Stimulated activated naive CD4-positive, alpha-beta T cell treated with Interleukin-2 at 50 U/mL for 16 hours (primary cell): ENCODE data around the gene SH3BP5L.
"Not testable (repeated sequence)": the region's sequence is repeated elsewhere in the genome, so short reads cannot be mapped to it uniquely, and the experiment has no call there.

Source experiments
- DNase-seq: peaks from one replicate; lab custom pipeline; 2025; lab: John Stamatoyannopoulos, UW

Gene SH3BP5L

DNA sequence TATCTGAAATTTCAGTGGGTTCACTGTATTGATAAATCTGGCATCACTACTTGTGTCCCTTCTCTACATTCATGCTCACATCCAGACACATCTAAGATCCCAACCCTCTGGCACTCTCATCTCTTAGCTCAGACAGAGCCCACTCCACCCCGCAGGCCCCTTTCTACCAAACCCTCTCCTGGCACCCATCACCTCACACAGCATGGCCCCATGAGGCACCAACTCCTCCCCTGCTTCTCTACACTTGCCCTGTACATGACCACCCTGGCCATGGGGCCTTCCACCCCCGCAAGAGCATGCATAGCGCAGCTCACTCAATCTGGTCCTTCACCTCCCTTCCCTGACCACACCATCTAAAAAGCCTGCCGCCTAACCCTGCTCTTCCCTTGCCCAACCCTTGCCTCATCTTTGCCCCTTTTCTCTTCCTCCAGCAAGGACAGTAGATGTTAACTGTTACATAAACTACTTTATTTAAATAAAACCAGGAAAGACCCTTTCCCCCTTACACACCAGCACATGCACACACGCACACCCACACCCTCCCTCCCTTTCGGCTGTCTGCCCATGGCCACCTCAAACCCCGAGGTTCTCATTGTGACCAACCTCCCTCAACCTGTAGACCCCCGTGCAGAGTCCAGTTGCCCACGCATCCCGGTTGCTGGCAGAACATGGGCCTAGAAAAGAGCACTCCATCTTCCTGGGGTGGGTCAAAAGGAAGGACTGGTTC, 15.6 kb downstream of the SH3BP5L start:
- DNase-seq = no peak

DNA sequence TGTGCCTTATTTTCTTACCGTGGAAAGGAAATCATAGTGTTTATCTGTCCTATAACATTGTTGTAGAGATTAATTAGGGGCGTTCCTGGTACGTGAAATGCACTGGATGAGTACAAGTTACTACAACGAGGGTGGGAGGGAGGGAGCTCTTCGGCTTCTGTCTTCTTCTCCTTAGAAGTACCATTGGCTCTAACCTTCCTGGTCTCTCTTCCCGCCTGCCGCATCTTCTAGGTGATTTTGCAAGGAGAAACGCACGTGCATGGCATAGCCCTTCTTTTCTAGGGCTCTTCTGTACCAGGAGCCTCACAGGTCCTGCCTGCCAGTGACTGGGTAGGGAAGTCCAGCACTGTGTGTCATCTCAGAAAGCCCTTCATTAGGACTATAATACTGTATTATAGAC, 16.8 kb downstream of the SH3BP5L start:
- no peak for DNase-seq

DNA sequence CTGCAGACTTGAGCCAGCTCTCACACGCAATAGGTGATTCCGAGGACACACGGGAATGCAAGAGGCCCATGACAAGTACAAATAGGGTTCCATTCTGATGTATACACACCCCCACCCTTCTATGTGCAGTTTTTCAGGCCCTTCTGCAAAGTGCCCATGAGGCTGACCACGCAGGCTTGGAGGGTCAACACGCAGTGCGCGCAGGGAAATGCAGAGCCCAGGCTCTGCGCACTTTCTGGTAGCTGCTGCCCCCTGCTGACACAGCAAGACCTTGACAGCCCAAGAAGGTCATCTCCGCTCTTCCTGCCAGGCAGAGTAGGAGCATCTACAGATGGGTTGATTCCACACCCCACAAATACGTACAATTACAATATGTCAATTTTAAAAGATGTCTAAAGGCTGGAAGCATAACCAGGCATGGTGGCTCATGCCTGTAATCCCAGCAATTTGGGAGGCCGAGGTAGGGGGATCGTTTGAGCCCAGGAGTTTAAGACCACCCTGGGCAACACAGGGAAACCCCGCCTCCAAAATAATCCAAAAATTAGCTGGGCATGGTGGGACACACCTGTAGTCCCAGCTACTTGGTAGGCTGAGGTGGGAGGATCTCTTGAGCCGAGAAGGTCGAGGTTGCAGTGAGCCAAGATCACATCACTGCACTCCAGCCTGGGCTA, 18.5 kb downstream of the SH3BP5L start:
- DNase-seq = peak; percentile 20

DNA sequence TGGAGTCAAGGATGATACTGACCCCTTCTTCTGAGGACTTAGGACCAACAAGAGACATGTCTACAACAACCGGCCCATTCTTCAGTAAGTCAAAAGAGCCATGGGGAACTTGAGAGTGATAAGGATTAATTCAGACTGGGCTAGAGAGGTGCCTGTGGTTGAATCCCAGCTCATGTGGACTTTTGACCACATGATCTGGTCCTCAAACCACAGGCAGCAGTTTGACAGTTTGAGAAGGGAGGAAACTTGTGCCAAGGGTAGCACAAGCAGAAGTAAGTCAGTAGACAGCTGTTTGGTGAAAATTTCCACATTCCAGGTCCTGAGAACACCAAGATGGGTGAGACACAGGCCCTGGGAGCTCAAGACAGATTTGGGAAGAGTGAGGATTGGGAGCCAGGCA, 19.8 kb downstream of the SH3BP5L start:
- no peak for DNase-seq

- no peak for DNase-seq
Observed at GRCh38 chr1:248804771-248805681, 20.7 kb downstream of the SH3BP5L start.

GRCh38 chr1:248803501-248803900, 22.2 kb downstream of the SH3BP5L start:
- not testable (repeated sequence) for DNase-seq

- DNase-seq = no peak
Observed at GRCh38 chr1:248802454-248802853, 23.3 kb downstream of the SH3BP5L start.

DNA sequence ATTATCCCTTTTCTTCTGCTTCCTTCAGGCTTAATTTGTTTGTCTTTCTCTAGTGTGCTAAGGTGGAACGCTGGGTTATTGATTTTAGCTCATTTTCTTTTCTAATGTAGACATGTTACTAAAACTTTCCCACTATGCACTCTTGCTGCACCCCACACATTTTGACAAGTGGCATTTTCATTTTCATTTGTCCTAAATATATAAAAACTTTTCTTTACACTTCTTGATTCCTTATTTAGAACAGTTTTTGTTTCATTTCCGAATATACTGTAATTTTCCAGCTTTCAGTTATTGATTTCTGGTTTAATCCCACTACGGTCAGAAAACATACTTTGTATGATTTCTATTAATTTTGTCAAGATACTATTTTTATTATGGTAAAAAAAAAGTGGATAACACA, 25.3 kb downstream of the SH3BP5L start:
- DNase-seq = no peak

DNA sequence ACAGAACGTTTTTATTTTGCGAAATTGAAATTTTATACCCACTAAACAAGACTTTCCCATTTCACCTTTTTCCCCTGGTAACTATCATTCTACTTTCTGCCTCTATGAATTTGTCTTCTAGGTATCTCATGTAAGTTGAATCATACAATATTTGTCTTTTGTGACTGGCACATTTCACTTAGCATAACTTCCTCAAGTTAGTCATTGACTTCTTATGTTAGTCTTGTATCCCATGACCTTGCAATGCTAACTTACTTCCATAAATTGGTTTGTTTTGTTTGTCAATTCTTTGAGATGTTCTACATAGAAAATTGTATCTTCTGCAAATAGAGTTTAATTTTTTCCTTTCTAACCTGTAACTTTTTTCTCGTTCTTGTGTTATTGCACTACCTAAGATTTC, 26.9 kb downstream of the SH3BP5L start:
- no peak for DNase-seq

DNA sequence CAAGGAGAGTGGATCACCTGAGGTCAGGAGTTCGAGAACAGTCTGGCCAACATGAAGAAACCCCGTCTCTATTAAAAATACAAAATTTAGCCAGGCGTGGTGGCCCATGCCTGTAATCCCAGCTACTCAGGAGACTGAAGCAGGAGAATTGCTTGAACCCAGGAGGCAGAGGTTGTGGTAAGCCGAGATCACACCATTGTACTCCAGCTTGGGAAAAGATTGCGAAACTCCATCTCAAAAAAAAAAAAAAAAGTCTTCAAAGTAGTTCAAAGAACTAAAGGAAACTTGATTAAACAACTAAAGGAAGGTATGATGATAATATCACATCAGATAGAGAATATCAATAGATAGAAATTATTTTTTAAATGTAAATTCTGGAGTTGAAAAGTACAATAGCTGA, 31.1 kb downstream of the SH3BP5L start:
- DNase-seq = not testable (repeated sequence)

- no peak for DNase-seq
Observed at GRCh38 chr1:248793592-248793991, 32.1 kb downstream of the SH3BP5L start.

GRCh38 chr1:248792342-248792741, 33.4 kb downstream of the SH3BP5L start:
- DNase-seq = no peak

- no peak for DNase-seq
Observed at GRCh38 chr1:248791010-248791409, 34.7 kb downstream of the SH3BP5L start.

DNA sequence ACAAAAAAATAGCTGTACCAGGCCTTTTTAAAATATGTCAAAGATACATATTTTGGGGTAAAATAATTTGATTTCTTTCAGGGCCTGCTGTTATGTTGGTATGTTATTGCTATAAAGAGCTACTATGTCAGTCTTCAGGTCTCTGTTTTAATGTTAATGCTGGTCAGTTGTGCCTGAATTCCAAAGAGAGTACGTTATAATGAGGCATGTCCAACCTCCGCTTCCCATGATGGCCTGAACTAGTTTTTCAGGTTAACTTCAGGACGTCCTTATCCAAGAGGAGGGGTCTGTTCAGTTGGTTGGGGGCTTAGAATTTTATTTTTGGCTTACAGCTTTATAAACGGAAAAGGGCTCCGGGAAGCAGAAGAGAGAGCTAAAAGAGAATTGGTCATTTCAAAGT, 35.3 kb downstream of the SH3BP5L start:
- DNase-seq = no peak

DNA sequence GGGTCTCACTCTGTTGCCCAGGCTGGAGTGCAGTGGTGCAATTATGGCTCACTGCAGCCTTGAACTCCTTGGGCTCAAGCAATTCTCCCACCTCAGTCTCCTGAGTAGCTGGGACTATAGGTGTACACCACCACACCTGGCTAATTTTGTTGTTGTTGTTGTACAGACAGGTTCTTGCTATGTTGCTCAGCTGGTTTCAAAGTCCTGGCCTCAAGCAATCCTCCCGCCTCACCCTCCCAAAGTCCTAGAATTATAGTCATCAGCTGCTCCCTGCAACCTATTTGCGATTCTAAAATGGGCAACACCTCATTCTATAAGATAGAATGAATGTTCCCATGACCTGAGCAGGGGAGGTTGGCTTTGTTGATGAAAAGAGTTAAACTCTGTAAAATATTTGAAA, 36.4 kb downstream of the SH3BP5L start:
- not testable (repeated sequence) for DNase-seq

- DNase-seq = no peak
Observed at GRCh38 chr1:248788327-248788726, 37.4 kb downstream of the SH3BP5L start.

GRCh38 chr1:248787430-248787829, 38.3 kb downstream of the SH3BP5L start:
- no peak for DNase-seq

GRCh38 chr1:248786156-248786555, 39.6 kb downstream of the SH3BP5L start:
- no peak for DNase-seq

- DNase-seq = no peak
Observed at GRCh38 chr1:248783367-248783766, 42.3 kb downstream of the SH3BP5L start.

DNA sequence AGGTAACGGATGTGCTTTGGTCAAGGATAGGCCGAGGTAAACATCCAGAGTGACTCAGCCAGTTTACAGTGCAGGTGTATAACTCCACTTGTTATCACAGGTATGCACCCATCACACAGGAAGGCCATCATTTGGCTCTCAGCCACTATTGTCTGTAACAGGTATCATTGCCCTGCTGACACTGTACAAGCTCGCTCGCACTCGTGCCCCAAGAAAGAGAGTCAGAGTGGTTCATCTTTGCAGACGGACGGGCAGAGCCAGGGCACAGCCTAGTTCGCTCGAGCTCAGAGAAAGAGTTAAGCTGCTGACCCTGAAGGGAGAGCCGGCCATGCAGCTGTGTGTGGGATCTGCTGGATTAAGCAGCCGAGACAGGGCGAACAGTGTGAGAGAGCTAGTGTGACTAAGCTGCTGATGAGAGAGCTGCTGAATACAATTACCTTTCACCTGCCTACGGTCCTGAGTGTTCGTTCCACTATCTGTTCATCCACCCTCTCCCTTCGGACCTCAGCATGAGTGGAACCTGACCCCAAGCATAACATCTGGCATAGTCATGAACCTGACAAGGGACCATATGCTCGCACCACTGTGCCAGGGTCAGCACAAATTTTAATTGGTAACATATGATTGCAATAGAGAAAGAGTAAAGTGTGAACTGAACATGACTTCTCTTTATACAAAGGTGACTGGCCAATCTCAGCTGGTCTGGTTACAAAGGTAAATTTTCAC, 43.1 kb downstream of the SH3BP5L start:
- DNase-seq = no peak

DNA sequence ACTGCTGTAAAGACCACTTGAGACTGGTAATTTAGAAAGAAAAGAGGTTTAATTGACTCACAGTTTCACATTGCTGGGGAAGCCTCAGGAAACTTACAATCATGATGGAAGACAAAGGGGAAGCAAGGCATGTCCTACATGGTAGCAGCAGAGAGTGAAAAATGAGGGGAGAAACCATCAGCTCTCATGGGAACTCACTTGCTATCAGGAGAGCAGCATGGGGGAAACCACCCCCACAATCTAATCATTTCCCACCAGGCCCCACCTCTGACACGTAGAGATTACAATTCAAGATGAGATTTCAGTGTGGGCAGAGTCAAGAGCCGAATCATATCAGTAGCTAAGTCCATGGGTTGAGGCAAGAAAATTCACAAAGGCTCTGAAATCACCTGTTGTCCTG, 46.4 kb downstream of the SH3BP5L start:
- no peak for DNase-seq

GRCh38 chr1:248778906-248779305, 46.8 kb downstream of the SH3BP5L start:
- DNase-seq = no peak
